Measurements from ENCODE around the gene PTK7.

DNA sequence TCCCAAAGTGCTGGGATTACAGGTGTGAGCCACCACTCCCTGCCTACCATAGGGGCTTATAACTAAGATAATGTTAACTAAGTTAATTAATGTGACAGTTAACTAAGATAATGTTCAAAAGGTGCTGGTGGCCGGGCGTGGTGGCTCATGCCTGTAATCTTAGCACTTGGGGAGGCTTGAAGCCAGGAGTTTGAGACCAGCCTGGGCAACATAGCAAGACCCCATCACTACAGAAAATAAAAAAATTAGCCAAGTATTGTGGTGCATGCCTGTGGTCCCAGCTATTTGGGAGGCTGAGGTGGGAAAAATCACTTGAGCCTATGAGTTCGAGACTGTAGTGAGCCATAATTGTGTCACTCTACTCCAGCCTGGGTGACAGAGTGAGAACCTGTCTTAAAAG, 62.2 kb downstream of the PTK7 start:
- TF ChIP-seq SP1 (IDR thresholded peaks at IDR 0.05; ENCODE audit: low read depth) (no peak), ZNF274 (IDR thresholded peaks at IDR 0.05; ENCODE audit: low read depth, low read length) (no peak), YY1 (IDR thresholded peaks at IDR 0.05; ENCODE audit: extremely low read depth, insufficient replicate concordance, low read depth, low read length) (no peak), EZH2 (IDR thresholded peaks at IDR 0.05) (no peak), POLR2AphosphoS5 (IDR thresholded peaks at IDR 0.05; ENCODE audit: low read depth, low read length) (no peak)
- TF ChIP-seq, protein P1, sequence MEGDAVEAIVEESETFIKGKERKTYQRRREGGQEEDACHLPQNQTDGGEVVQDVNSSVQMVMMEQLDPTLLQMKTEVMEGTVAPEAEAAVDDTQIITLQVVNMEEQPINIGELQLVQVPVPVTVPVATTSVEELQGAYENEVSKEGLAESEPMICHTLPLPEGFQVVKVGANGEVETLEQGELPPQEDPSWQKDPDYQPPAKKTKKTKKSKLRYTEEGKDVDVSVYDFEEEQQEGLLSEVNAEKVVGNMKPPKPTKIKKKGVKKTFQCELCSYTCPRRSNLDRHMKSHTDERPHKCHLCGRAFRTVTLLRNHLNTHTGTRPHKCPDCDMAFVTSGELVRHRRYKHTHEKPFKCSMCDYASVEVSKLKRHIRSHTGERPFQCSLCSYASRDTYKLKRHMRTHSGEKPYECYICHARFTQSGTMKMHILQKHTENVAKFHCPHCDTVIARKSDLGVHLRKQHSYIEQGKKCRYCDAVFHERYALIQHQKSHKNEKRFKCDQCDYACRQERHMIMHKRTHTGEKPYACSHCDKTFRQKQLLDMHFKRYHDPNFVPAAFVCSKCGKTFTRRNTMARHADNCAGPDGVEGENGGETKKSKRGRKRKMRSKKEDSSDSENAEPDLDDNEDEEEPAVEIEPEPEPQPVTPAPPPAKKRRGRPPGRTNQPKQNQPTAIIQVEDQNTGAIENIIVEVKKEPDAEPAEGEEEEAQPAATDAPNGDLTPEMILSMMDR (IDR thresholded peaks at IDR 0.05 in 2 of 3, conservative IDR thresholded peaks at IDR 0.05 in 1 of 3; ENCODE audit: borderline replicate concordance in 1 of 3, insufficient read depth in 1 of 3, low read depth in 2 of 3, low read length in 2 of 3): no peak
